ENCODE results near the gene DDX17.

- TF ChIP-seq, protein P1, sequence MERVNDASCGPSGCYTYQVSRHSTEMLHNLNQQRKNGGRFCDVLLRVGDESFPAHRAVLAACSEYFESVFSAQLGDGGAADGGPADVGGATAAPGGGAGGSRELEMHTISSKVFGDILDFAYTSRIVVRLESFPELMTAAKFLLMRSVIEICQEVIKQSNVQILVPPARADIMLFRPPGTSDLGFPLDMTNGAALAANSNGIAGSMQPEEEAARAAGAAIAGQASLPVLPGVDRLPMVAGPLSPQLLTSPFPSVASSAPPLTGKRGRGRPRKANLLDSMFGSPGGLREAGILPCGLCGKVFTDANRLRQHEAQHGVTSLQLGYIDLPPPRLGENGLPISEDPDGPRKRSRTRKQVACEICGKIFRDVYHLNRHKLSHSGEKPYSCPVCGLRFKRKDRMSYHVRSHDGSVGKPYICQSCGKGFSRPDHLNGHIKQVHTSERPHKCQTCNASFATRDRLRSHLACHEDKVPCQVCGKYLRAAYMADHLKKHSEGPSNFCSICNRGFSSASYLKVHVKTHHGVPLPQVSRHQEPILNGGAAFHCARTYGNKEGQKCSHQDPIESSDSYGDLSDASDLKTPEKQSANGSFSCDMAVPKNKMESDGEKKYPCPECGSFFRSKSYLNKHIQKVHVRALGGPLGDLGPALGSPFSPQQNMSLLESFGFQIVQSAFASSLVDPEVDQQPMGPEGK (CRISPR knock-in tag; IDR thresholded peaks at IDR 0.05; ENCODE audit: borderline replicate concordance): no peak
- TF ChIP-seq ZFP3 (CRISPR knock-in tag; IDR thresholded peaks at IDR 0.05): no peak
- no peak for TF ChIP-seq BACH2 (CRISPR knock-in tag; IDR thresholded peaks at IDR 0.05; ENCODE audit: borderline replicate concordance)
Measured at GRCh38 chr22:38450234-38450797, 55.8 kb downstream of the DDX17 start.

Data from SK-N-SH treated with all-trans-retinoic acid at 6 μM for 48 hours (cell line).